H7 (cell line): ENCODE results near the gene ZFYVE19. TPM values are rescaled to one million over a fixed set of nuclear protein-coding genes. Genes with fewer than 3 reads are reported as not detected.
A peak's percentile ranks its signal among the peaks of the same experiment; 100 is the strongest.

Experiments used
- DNase-seq: peaks from one replicate; pipeline ENCODE4 v3.0.0; 2012
- H3K27me3 ChIP-seq: 2 replicates; pipeline ENCODE4 v1.6.0; 2011; ENCODE audit warnings: mild to moderate bottlenecking, low read length; ENCODE audit not compliant: control insufficient read depth, insufficient read depth
- H3K36me3 ChIP-seq: replicated peaks from 2 replicates; pipeline ENCODE4 v1.5.1; 2011; ENCODE audit warnings: low read length; ENCODE audit not compliant: control insufficient read depth, insufficient read depth
- H3K4me3 ChIP-seq: 2 replicates; pipeline ENCODE4 v1.5.1; 2011; ENCODE audit warnings: low read depth, mild to moderate bottlenecking, control low read depth, low read length, moderate library complexity; ENCODE audit not compliant: insufficient read depth
- total RNA-seq: library from RNA; depleted of rRNA; stranded (reverse); fragments of >200 nt; shearing (Covaris generic); gene quantifications from 2 replicates; pipeline ENCODE4 v1.2.3, GENCODE V29; 2014

ZFYVE19 gene
- total RNA-seq, 1 experiment from 2014 or later: 25.5 TPM

- H3K4me3 ChIP-seq: no peak overlapping the region
- peak; percentile 63 for DNase-seq
- H3K27me3 ChIP-seq: no peaks in the 10 kb centered on the region
- H3K36me3 ChIP-seq: peaks cover 5% of the 10 kb centered on the region
Observed at GRCh38 chr15:40770147-40770721, 36.7 kb upstream of the ZFYVE19 start.

GRCh38 chr15:40771242-40771641 is 35.6 kb upstream of the ZFYVE19 start:
- no peak for DNase-seq
- Histone ChIP-seq H3K4me3 (no peak overlapping the region), H3K27me3 (no peaks in the 10 kb centered on the region), H3K36me3 (peaks cover 12% of the 10 kb centered on the region)

- Histone ChIP-seq H3K4me3 (no peak overlapping the region), H3K36me3 (peaks cover 14% of the 10 kb centered on the region), H3K27me3 (no peaks in the 10 kb centered on the region)
- peak; percentile 31 for DNase-seq
Observed at GRCh38 chr15:40772014-40772413, 34.9 kb upstream of the ZFYVE19 start.

- DNase-seq: peak; percentile 18
- H3K4me3 ChIP-seq: no peak overlapping the region
- peaks cover 15% of the 10 kb centered on the region for H3K36me3 ChIP-seq
- H3K27me3 ChIP-seq: no peaks in the 10 kb centered on the region
Observed at GRCh38 chr15:40773496-40773895, 33.4 kb upstream of the ZFYVE19 start.

- Histone ChIP-seq H3K27me3 (no peaks in the 10 kb centered on the region), H3K36me3 (peaks cover 15% of the 10 kb centered on the region), H3K4me3 (no peak overlapping the region)
- peak; percentile 18 for DNase-seq
Observed at GRCh38 chr15:40773902-40774301, 33.0 kb upstream of the ZFYVE19 start.

- no peak for DNase-seq
- H3K4me3 ChIP-seq: no peak overlapping the region
- peaks cover 21% of the 10 kb centered on the region for H3K36me3 ChIP-seq
- H3K27me3 ChIP-seq: no peaks in the 10 kb centered on the region
Observed at GRCh38 chr15:40775007-40775406, 31.9 kb upstream of the ZFYVE19 start.

GRCh38 chr15:40775740-40776536 is 31.0 kb upstream of the ZFYVE19 start:
- no peak overlapping the region for H3K4me3 ChIP-seq

GRCh38 chr15:40776537-40777141 is 30.2 kb upstream of the ZFYVE19 start:
- Histone ChIP-seq H3K36me3 (peaks cover 21% of the 10 kb centered on the region), H3K27me3 (no peaks in the 10 kb centered on the region), H3K4me3 (no peak overlapping the region)
- DNase-seq: no peak

More at GRCh38 chr15:40775740-40776536, 31.0 kb upstream of the ZFYVE19 start:
- no peak for DNase-seq
- Histone ChIP-seq H3K27me3 (no peaks in the 10 kb centered on the region), H3K36me3 (peaks cover 21% of the 10 kb centered on the region)

GRCh38 chr15:40782609-40783227 is 24.2 kb upstream of the ZFYVE19 start:
- Histone ChIP-seq H3K27me3 (no peaks in the 10 kb centered on the region), H3K36me3 (peaks cover 8% of the 10 kb centered on the region), H3K4me3 (no peak overlapping the region)
- DNase-seq: peak; percentile 75

- no peaks in the 10 kb centered on the region for H3K27me3 ChIP-seq
- H3K36me3 ChIP-seq: no peaks in the 10 kb centered on the region
- no peak overlapping the region for H3K4me3 ChIP-seq
- DNase-seq: no peak
Observed at GRCh38 chr15:40785164-40785563, 21.7 kb upstream of the ZFYVE19 start.

- H3K4me3 ChIP-seq: no peak overlapping the region
Observed at GRCh38 chr15:40785814-40786213, 21.1 kb upstream of the ZFYVE19 start.

GRCh38 chr15:40787344-40787841 is 19.5 kb upstream of the ZFYVE19 start:
- Histone ChIP-seq H3K36me3 (no peaks in the 10 kb centered on the region; the same call in 1 of the 2 replicates), H3K27me3 (no peaks in the 10 kb centered on the region), H3K4me3 (no peak overlapping the region)
- peak; percentile 84 for DNase-seq

More at GRCh38 chr15:40785814-40786213, 21.1 kb upstream of the ZFYVE19 start:
- no peak for DNase-seq
- Histone ChIP-seq H3K36me3 (no peaks in the 10 kb centered on the region), H3K27me3 (no peaks in the 10 kb centered on the region)

GRCh38 chr15:40787991-40788390 is 18.9 kb upstream of the ZFYVE19 start:
- Histone ChIP-seq H3K4me3 (no peak overlapping the region), H3K36me3 (no peaks in the 10 kb centered on the region; the same call in 1 of the 2 replicates), H3K27me3 (no peaks in the 10 kb centered on the region)
- no peak for DNase-seq

- no peaks in the 10 kb centered on the region; the same call in 1 of the 2 replicates for H3K36me3 ChIP-seq
- H3K27me3 ChIP-seq: no peaks in the 10 kb centered on the region
- H3K4me3 ChIP-seq: no peak overlapping the region
- no peak for DNase-seq
Observed at GRCh38 chr15:40789119-40789518, 17.8 kb upstream of the ZFYVE19 start.
